Muscle layer of duodenum (tissue), 2 donors: ENCODE results near the gene TECPR1.

Experiments used
- H3K27ac ChIP-seq: one replicate; pipeline ENCODE4 v1.7.0; 2013; ENCODE audit warnings: mild to moderate bottlenecking, low read length
- H3K27me3 ChIP-seq: one replicate; pipeline ENCODE4 v1.7.0; 2013; ENCODE audit warnings: low read depth, mild to moderate bottlenecking, control low read depth, low read length
- H3K36me3 ChIP-seq, 2 donors: one replicate each; pipeline ENCODE4 v1.7.0; 2013; ENCODE audit warnings: low read length in 2 of 2, control low read depth in 1 of 2, mild to moderate bottlenecking in 1 of 2; ENCODE audit not compliant: insufficient read depth in 2 of 2, control insufficient read depth in 1 of 2
- H3K4me1 ChIP-seq, 2 donors: one replicate each; pipeline ENCODE4 v1.7.0; 2013; ENCODE audit warnings: low read length in 2 of 2, mild to moderate bottlenecking in 2 of 2, control low read depth in 1 of 2, moderate library complexity in 1 of 2; ENCODE audit not compliant: insufficient read depth in 2 of 2, control insufficient read depth in 1 of 2
- H3K4me3 ChIP-seq, 2 donors: one replicate each; pipeline ENCODE4 v1.7.0; 2013; ENCODE audit warnings: low read length in 2 of 2, low read depth in 1 of 2, mild to moderate bottlenecking in 1 of 2
- H3K9me3 ChIP-seq, 2 donors: one replicate each; pipeline ENCODE4 v1.7.0; 2013; ENCODE audit warnings: low read length in 2 of 2, control low read depth in 1 of 2, mild to moderate bottlenecking in 1 of 2; ENCODE audit not compliant: control insufficient read depth in 1 of 2
- donor health status: healthy.

The TECPR1 gene

GRCh38 chr7:98203261-98203963, 48.6 kb downstream of the TECPR1 start:
- Histone ChIP-seq H3K27me3 (no peaks in the 10 kb centered on the region), H3K9me3 (peaks cover 0 to 2% of the 10 kb centered on the region in 2 donors), H3K36me3 (peaks cover 13 to 46% of the 10 kb centered on the region in 2 donors), H3K27ac (no peak overlapping the region), H3K4me3 (no peak overlapping the region), H3K4me1 (no peaks in the 10 kb centered on the region)

DNA sequence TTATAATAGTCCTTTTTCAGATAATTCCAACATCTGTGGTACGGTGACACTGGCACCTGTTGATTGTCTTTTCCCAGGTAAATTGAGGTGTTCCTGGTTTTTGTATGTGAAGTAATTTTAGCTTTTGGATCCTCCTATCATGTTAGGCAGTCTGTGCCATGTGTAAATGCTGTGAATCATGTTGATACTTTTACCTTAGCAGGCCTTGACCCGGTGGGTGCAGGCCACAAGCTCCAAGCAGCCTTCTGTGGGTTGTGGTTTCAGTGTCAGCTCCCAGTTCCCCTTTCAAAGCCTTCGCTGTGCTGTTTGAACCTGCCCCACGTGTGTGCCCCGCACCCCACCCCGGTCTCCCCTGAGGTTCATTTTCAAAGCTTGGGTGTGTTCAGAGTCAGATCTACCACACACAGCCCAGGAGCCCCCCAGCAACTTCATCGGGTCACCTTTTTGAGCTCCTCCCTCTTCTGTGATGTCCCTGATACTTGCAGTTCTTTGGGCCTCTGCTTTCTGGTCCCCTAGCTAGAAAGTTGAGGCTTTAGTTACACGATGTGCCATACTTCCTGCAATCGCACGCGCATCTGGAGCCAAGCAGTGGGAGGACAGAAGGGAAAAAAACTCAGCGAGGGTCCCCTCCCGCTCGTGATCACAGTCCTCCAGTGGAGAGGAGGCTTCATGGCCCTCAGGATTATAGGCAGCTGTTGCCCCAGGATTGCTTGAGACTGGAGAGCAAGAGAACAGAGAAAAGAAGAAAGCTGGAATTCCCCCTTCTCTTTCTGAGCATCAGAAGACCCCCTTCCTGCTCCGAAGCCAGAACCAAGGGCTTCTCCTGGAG, 49.5 kb downstream of the TECPR1 start:
- H3K27me3 ChIP-seq: no peaks in the 10 kb centered on the region
- H3K9me3 ChIP-seq: peaks cover 0 to 6% of the 10 kb centered on the region in 2 donors
- peaks cover 13 to 46% of the 10 kb centered on the region in 2 donors for H3K36me3 ChIP-seq
- no peak overlapping the region for H3K27ac ChIP-seq
- no peak overlapping the region for H3K4me3 ChIP-seq
- H3K4me1 ChIP-seq: no peaks in the 10 kb centered on the region

GRCh38 chr7:98200364-98200763, 51.7 kb downstream of the TECPR1 start:
- H3K4me1 ChIP-seq: no peaks in the 10 kb centered on the region
- H3K4me3 ChIP-seq: no peak overlapping the region
- H3K36me3 ChIP-seq: peaks cover 0 to 44% of the 10 kb centered on the region in 2 donors
- H3K27ac ChIP-seq: no peak overlapping the region
- no peaks in the 10 kb centered on the region for H3K27me3 ChIP-seq
- H3K9me3 ChIP-seq: peaks cover 0 to 6% of the 10 kb centered on the region in 2 donors

DNA sequence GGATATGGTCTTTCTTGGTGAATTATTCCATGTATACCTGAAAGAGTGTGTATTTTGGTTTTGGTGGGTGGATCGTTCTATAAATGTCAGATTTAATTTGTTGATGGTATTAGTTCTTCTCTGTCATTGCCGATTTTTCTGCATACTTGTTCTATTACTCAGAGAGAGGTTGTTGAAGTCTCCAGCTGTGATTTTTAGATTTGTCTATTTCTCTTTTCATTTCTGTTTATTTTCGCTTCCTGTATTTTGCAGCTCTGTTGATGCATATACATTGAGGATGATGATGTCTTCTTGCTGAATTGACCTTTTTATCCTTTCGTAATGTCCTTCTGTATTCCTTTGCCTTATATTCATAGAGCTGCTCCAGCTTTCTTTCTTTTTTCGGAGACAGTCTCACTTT, 52.9 kb downstream of the TECPR1 start:
- Histone ChIP-seq H3K36me3 (peaks cover 5 to 45% of the 10 kb centered on the region in 2 donors), H3K27me3 (no peaks in the 10 kb centered on the region), H3K4me1 (no peaks in the 10 kb centered on the region), H3K9me3 (peaks cover 0 to 6% of the 10 kb centered on the region in 2 donors), H3K4me3 (no peak overlapping the region), H3K27ac (no peak overlapping the region)

DNA sequence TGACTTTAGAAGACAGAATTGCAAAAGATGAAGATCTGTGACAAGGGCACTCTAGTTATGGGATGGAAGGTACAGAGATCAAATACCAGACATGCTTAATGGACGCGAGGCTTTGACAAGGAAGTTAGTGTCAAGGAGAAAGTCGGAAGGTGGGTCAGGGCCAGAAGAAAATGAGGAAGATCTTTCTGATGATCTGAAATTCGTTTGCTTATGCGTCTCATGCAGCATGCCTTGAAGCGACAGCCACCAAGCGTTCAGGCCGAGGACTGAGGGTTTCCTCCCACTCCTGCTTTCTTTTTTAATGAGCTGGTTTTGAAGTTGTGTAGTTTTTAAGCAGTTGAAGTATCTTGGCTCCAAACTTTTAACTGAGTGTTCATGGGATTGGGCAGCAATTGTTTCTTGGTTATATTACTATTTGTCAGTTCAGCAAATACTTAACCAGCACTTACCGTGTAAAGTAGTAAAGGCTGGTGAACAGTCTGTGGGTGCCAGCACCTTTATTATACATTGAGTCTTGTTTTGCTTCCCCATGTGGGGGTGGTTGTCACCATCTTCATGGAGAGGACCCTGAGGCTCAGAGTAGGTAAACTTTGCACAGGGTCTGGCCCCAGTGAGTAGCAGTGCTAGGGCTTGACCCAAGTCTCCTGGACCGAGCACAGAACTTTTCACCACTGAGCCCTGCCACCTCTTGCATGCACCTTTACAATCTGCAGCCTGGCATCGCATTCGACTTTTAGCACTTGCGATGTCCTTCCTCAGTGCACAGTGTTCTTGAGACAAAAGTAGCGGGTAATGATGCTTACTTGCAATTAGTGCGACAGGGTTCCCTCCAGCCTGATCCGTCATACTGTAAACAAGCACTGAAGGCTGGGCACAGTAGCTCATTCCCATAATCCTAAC, 55.1 kb downstream of the TECPR1 start:
- H3K27me3 ChIP-seq: no peaks in the 10 kb centered on the region
- peaks cover 0 to 6% of the 10 kb centered on the region in 2 donors for H3K9me3 ChIP-seq
- no peak overlapping the region for H3K4me3 ChIP-seq
- H3K27ac ChIP-seq: no peak overlapping the region
- peaks cover 19 to 53% of the 10 kb centered on the region in 2 donors for H3K36me3 ChIP-seq
- no peaks in the 10 kb centered on the region for H3K4me1 ChIP-seq

DNA sequence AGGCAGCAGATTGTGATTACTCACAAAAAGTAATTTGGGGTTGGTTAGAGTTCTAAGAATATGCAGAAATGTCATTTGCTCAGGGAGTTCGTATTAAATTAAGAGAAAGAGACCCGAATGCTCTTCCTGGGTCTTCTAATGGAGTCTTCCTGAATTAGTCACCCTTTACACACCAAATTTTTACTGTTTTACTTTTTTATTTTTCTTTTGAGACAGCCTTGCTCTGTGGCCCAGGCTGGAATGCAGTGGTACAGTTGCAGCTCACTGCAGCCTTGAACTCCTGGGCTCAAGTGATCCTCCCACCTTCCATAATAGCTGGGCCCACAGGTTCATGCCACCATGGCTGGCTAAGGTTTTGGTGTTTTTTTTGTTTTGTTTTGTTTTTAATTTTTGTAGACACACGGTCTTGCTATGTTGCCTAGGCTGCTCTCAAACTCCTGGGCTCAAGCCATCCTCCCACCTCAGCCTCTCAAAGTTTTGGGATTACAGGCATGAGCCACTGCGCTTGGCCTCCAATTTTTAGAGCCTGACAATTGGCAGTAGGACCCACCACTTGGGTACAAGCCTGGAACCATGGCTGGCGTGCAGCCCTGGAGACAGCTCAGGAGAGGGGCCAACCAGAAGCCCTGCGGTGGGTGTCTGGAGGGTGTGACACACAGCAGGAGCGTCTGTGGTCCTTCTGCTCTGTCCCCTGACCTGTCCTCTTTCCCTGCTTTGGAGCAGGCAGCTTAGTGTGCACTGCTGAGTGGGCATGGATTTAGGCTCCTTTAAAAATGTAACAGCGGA, 57.2 kb downstream of the TECPR1 start:
- Histone ChIP-seq H3K9me3 (peaks cover 0 to 6% of the 10 kb centered on the region in 2 donors), H3K27me3 (no peaks in the 10 kb centered on the region), H3K4me1 (no peaks in the 10 kb centered on the region), H3K36me3 (peaks cover 25 to 66% of the 10 kb centered on the region in 2 donors), H3K4me3 (no peak overlapping the region), H3K27ac (no peak overlapping the region)

DNA sequence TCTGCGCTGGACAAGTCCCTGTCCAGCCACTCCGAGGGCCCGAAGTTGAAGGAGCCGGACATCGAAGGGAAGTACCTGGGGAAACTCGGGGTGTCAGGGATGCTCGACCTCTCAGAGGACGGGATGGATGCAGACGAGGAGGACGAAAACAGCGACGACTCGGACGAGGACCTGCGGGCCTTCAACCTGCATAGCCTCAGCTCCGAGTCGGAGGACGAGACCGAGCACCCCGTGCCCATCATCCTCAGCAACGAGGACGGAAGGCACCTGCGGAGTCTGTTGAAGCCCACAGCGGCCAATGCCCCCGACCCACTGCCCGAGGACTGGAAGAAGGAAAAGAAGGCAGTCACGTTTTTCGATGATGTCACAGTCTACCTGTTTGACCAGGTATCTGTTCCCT, 57.8 kb downstream of the TECPR1 start:
- no peak overlapping the region for H3K4me3 ChIP-seq
- H3K4me1 ChIP-seq: no peaks in the 10 kb centered on the region
- peaks cover 0 to 6% of the 10 kb centered on the region in 2 donors for H3K9me3 ChIP-seq
- peaks cover 25 to 73% of the 10 kb centered on the region in 2 donors for H3K36me3 ChIP-seq
- H3K27ac ChIP-seq: no peak overlapping the region
- H3K27me3 ChIP-seq: no peaks in the 10 kb centered on the region

- Histone ChIP-seq H3K27ac (no peak overlapping the region), H3K9me3 (peaks cover 0 to 6% of the 10 kb centered on the region in 2 donors), H3K27me3 (no peaks in the 10 kb centered on the region), H3K4me3 (no peak overlapping the region), H3K36me3 (peaks cover 25 to 78% of the 10 kb centered on the region in 2 donors), H3K4me1 (no peaks in the 10 kb centered on the region)
Observed at GRCh38 chr7:98193474-98194180, 58.4 kb downstream of the TECPR1 start.

DNA sequence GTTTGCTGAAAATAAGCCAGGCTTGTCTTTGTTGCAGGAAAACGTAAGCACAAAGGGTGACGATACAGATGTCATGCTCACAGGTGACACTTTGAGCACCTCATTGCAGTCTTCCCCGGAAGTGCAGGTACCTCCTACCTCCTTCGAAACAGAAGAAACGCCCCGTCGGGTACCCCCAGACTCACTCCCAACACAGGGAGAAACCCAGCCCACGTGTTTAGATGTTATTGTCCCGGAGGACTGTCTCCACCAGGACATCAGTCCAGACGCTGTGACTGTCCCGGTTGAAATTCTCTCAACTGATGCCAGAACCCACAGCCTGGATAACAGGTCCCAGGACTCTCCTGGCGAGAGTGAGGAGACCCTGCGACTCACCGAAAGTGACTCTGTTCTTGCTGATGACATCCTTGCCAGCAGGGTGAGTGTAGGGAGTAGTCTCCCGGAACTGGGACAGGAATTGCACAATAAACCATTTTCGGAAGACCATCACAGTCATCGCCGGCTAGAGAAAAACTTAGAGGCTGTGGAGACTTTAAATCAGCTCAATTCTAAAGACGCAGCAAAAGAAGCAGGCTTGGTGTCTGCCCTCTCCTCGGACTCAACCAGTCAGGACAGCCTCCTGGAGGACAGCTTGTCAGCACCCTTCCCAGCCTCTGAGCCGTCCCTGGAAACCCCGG, 59.1 kb downstream of the TECPR1 start:
- Histone ChIP-seq H3K9me3 (no peaks in the 10 kb centered on the region), H3K36me3 (peaks cover 25 to 78% of the 10 kb centered on the region in 2 donors), H3K27me3 (no peaks in the 10 kb centered on the region), H3K27ac (no peak overlapping the region), H3K4me3 (no peak overlapping the region), H3K4me1 (no peaks in the 10 kb centered on the region)
